Measurements from ENCODE around the gene RPL36A. TPM values are rescaled to one million over a fixed set of nuclear protein-coding genes. Genes with fewer than 3 reads are reported as not detected.

RPL36A gene
- total and polyA plus RNA-seq, 2 of the 13 experiments (the other 11 are each of a cell fraction or from before 2014, with no cell fraction given), result 1,152 to 1,716 TPM

GRCh38 chrX:101348452-101349192 is 42.2 kb upstream of the RPL36A start, which contains the start of gene TIMM8A (continued):
- no peak for TF ChIP-seq EEA1 (CRISPR knock-in tag; IDR thresholded peaks at IDR 0.05; ENCODE audit: borderline replicate concordance)
- no peak for TF ChIP-seq HOXA9 (CRISPR knock-in tag; IDR thresholded peaks at IDR 0.05; ENCODE audit: borderline replicate concordance)
- peak; percentile 60 for TF ChIP-seq THAP11 (CRISPR knock-in tag; IDR thresholded peaks at IDR 0.05)
- 0 out of 2 replicates have a peak, but pooled peaks have one; percentile 44 for TF ChIP-seq ZNF878 (CRISPR knock-in tag; IDR thresholded peaks at IDR 0.05)
- TF ChIP-seq ZBTB42 (CRISPR knock-in tag; IDR thresholded peaks at IDR 0.05), result no peak
- no peak for TF ChIP-seq ZNF232 (CRISPR knock-in tag; IDR thresholded peaks at IDR 0.05; ENCODE audit: borderline replicate concordance)
- no peak for TF ChIP-seq HBP1 (CRISPR knock-in tag; IDR thresholded peaks at IDR 0.05; ENCODE audit: low read depth)
- TF ChIP-seq SOX6 (IDR thresholded peaks at IDR 0.05), result no peak
- TF ChIP-seq SOX6 (CRISPR knock-in tag; IDR thresholded peaks at IDR 0.05), result peak; percentile 34
- TF ChIP-seq KDM1A (CRISPR knock-in tag; IDR thresholded peaks at IDR 0.05), result no peak
- no peak for TF ChIP-seq ZNF597 (CRISPR knock-in tag; IDR thresholded peaks at IDR 0.05)
- TF ChIP-seq SALL1 (CRISPR knock-in tag; IDR thresholded peaks at IDR 0.05), result peak; percentile 39
- TF ChIP-seq ZNF577 (CRISPR knock-in tag; IDR thresholded peaks at IDR 0.05; ENCODE audit: borderline replicate concordance, low read depth), result no peak
- no peak for TF ChIP-seq NR2C2 (CRISPR knock-in tag; IDR thresholded peaks at IDR 0.05; ENCODE audit: borderline replicate concordance)
- TF ChIP-seq, protein P1, sequence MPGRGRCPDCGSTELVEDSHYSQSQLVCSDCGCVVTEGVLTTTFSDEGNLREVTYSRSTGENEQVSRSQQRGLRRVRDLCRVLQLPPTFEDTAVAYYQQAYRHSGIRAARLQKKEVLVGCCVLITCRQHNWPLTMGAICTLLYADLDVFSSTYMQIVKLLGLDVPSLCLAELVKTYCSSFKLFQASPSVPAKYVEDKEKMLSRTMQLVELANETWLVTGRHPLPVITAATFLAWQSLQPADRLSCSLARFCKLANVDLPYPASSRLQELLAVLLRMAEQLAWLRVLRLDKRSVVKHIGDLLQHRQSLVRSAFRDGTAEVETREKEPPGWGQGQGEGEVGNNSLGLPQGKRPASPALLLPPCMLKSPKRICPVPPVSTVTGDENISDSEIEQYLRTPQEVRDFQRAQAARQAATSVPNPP (CRISPR knock-in tag; IDR thresholded peaks at IDR 0.05), result no peak
- 0 out of 2 replicates have a peak, but pooled peaks have one; percentile 39 for TF ChIP-seq ZNF510 (CRISPR knock-in tag; IDR thresholded peaks at IDR 0.05; ENCODE audit: low read depth)
- TF ChIP-seq SIX4 (CRISPR knock-in tag; IDR thresholded peaks at IDR 0.05), result no peak
- TF ChIP-seq ZNF367 (CRISPR knock-in tag; IDR thresholded peaks at IDR 0.05; ENCODE audit: borderline replicate concordance), result no peak
- TF ChIP-seq, protein P2, sequence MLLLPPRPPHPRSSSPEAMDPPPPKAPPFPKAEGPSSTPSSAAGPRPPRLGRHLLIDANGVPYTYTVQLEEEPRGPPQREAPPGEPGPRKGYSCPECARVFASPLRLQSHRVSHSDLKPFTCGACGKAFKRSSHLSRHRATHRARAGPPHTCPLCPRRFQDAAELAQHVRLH (CRISPR knock-in tag; IDR thresholded peaks at IDR 0.05; ENCODE audit: borderline replicate concordance, low read depth), result no peak
- TF ChIP-seq ZNF230 (CRISPR knock-in tag; IDR thresholded peaks at IDR 0.05), result no peak
- TF ChIP-seq ZNF207 (IDR thresholded peaks at IDR 0.05; ENCODE audit: borderline replicate concordance), result no peak
- TF ChIP-seq NKX3-1 (CRISPR knock-in tag; IDR thresholded peaks at IDR 0.05), result no peak
- no peak for TF ChIP-seq BCL6 (CRISPR knock-in tag; IDR thresholded peaks at IDR 0.05)
- TF ChIP-seq ZFP37 (CRISPR knock-in tag; IDR thresholded peaks at IDR 0.05; ENCODE audit: borderline replicate concordance), result no peak
- no peak for TF ChIP-seq STAT6 (CRISPR knock-in tag; IDR thresholded peaks at IDR 0.05; ENCODE audit: borderline replicate concordance)
